H9 (cell line): ENCODE data around the gene TMOD1. TPM values are rescaled to one million over a fixed set of nuclear protein-coding genes. Genes with fewer than 3 reads are reported as not detected.

Experiments
- DNase-seq: peaks from one replicate; pipeline ENCODE4 v3.0.0-alpha.2; 2017
- H2AFZ ChIP-seq: one replicate; pipeline ENCODE4 v1.6.1; 2013; ENCODE audit warnings: mild to moderate bottlenecking, low read length, control low read depth, moderate library complexity
- H2AK5ac ChIP-seq: 2 replicates; pipeline ENCODE4 v1.6.1; 2013; ENCODE audit warnings: low read length, control low read depth, mixed read lengths; ENCODE audit not compliant: insufficient read length
- H2BK120ac ChIP-seq: one replicate; pipeline ENCODE4 v1.6.1; 2013; ENCODE audit warnings: low read depth, mild to moderate bottlenecking, low read length, control low read depth, inconsistent platforms; ENCODE audit not compliant: poor library complexity, severe bottlenecking
- H2BK12ac ChIP-seq: 2 replicates; pipeline ENCODE4 v1.6.1; 2013; ENCODE audit warnings: low read length, control low read depth, mixed read lengths, low read depth; ENCODE audit not compliant: insufficient read length
- H2BK15ac ChIP-seq: 2 replicates; pipeline ENCODE4 v1.6.1; 2013; ENCODE audit warnings: low read depth, low read length, control low read depth
- H2BK20ac ChIP-seq: one replicate; pipeline ENCODE4 v1.6.1; 2013; ENCODE audit warnings: low read depth, mild to moderate bottlenecking, low read length, control low read depth, inconsistent platforms; ENCODE audit not compliant: poor library complexity, severe bottlenecking
- H2BK5ac ChIP-seq: 2 replicates; pipeline ENCODE4 v1.6.1; 2013; ENCODE audit warnings: low read length, control low read depth, mixed read lengths; ENCODE audit not compliant: insufficient read length
- H3K14ac ChIP-seq: 2 replicates; pipeline ENCODE4 v1.6.1; 2013; ENCODE audit warnings: low read length, control low read depth; ENCODE audit not compliant: insufficient read depth
- H3K18ac ChIP-seq: 2 replicates; pipeline ENCODE4 v1.6.1; 2013; ENCODE audit warnings: low read depth, mild to moderate bottlenecking, mixed read lengths, low read length, control low read depth; ENCODE audit not compliant: insufficient read length
- H3K23ac ChIP-seq: 2 replicates; pipeline ENCODE4 v1.6.1; 2013; ENCODE audit warnings: low read length, control low read depth, mixed read lengths, low read depth; ENCODE audit not compliant: insufficient read length
- H3K23me2 ChIP-seq: 2 replicates; pipeline ENCODE4 v1.6.1; 2013; ENCODE audit warnings: low read depth, mild to moderate bottlenecking, mixed read lengths, low read length, control low read depth; ENCODE audit not compliant: insufficient read length, poor library complexity, severe bottlenecking
- H3K27ac ChIP-seq: 2 replicates; pipeline ENCODE4 v1.5.1; 2013; ENCODE audit warnings: low read length, control low read depth, mixed read lengths, low read depth; ENCODE audit not compliant: insufficient read length
- H3K27me3 ChIP-seq: 2 replicates; pipeline ENCODE4 v1.6.1; 2013; ENCODE audit warnings: low read length, control low read depth, inconsistent platforms; ENCODE audit not compliant: insufficient read depth
- H3K4ac ChIP-seq: 2 replicates; pipeline ENCODE4 v1.6.1; 2013; ENCODE audit warnings: low read depth, mild to moderate bottlenecking, control low read depth, inconsistent platforms, low read length, moderate library complexity
- H3K4me1 ChIP-seq: 2 replicates; pipeline ENCODE4 v1.6.1; 2013; ENCODE audit warnings: low read length, control low read depth, inconsistent platforms; ENCODE audit not compliant: insufficient read depth
- H3K4me2 ChIP-seq: 2 replicates; pipeline ENCODE4 v1.6.1; 2013; ENCODE audit warnings: low read length, control low read depth, mixed read lengths; ENCODE audit not compliant: insufficient read length, insufficient read depth
- H3K56ac ChIP-seq: 2 replicates; pipeline ENCODE4 v1.6.1; 2013; ENCODE audit warnings: low read depth, mild to moderate bottlenecking, mixed read lengths, low read length, control low read depth; ENCODE audit not compliant: insufficient read length
- H3K79me1 ChIP-seq: 2 replicates; pipeline ENCODE4 v1.6.1; 2013; ENCODE audit warnings: low read depth, mild to moderate bottlenecking, moderate library complexity, low read length, control low read depth, inconsistent platforms; ENCODE audit not compliant: insufficient read depth, poor library complexity, severe bottlenecking
- H3K79me2 ChIP-seq: 2 replicates; pipeline ENCODE4 v1.6.1; 2013; ENCODE audit warnings: low read length, control low read depth, inconsistent platforms; ENCODE audit not compliant: insufficient read depth
- H3K9ac ChIP-seq: 2 replicates; pipeline ENCODE4 v1.6.1; 2013; ENCODE audit warnings: low read length, control low read depth, mixed read lengths; ENCODE audit not compliant: insufficient read length; ENCODE audit errors: extremely low read depth
- H3K9me3 ChIP-seq: one replicate; pipeline ENCODE4 v1.6.1; 2013; ENCODE audit warnings: low read depth, low read length, inconsistent platforms; ENCODE audit not compliant: control insufficient read depth
- H3T11ph ChIP-seq: one replicate; pipeline ENCODE4 v1.6.1; 2013; ENCODE audit warnings: mild to moderate bottlenecking, low read length, control low read depth, inconsistent platforms
- H4K20me1 ChIP-seq: one replicate; pipeline ENCODE4 v1.6.1; 2013; ENCODE audit not compliant: control insufficient read depth, insufficient read length, insufficient read depth
- H4K5ac ChIP-seq: 2 replicates; pipeline ENCODE4 v1.6.1; 2013; ENCODE audit warnings: low read depth, mild to moderate bottlenecking, mixed read lengths, low read length, control low read depth; ENCODE audit not compliant: insufficient read length
- H4K8ac ChIP-seq: replicated peaks from 2 replicates; pipeline ENCODE4 v1.6.1; 2013; ENCODE audit warnings: low read length, control low read depth, mixed read lengths, low read depth; ENCODE audit not compliant: insufficient read length
- H4K91ac ChIP-seq: 2 replicates; pipeline ENCODE4 v1.6.1; 2013; ENCODE audit warnings: low read depth, mild to moderate bottlenecking, moderate library complexity, mixed read lengths, low read length, control low read depth; ENCODE audit not compliant: insufficient read length
- H3K27ac Mint-ChIP-seq, 3 experiments: 2 replicates in 2 of 3; 3 replicates in 1 of 3; pipeline ENCODE4 v1.8.0; 2020 to 2021; ENCODE audit warnings: mixed read lengths in 3 of 3, mild to moderate bottlenecking in 1 of 3, moderate library complexity in 1 of 3
- H3K27me3 Mint-ChIP-seq: 2 replicates; pipeline ENCODE4 v1.8.0; 2021; ENCODE audit warnings: low read depth, mild to moderate bottlenecking, moderate library complexity, mixed read lengths
- H3K36me3 Mint-ChIP-seq, 3 experiments: 2 replicates in 2 of 3; 3 replicates in 1 of 3; pipeline ENCODE4 v1.8.0; 2020 to 2021; ENCODE audit warnings: low read depth in 3 of 3, mixed read lengths in 3 of 3; ENCODE audit not compliant: insufficient read depth in 1 of 3
- H3K4me1 Mint-ChIP-seq, 2 experiments: 2 replicates each; pipeline ENCODE4 v1.8.0; 2020; ENCODE audit warnings: mixed read lengths in 2 of 2
- H3K4me3 Mint-ChIP-seq, 2 experiments: 2 replicates in 1 of 2; 3 replicates in 1 of 2; pipeline ENCODE4 v1.8.0; 2020 to 2021; ENCODE audit warnings: mild to moderate bottlenecking in 2 of 2, mixed read lengths in 2 of 2, moderate library complexity in 1 of 2
- H3K9me3 Mint-ChIP-seq, 2 experiments: 2 replicates in 1 of 2; 3 replicates in 1 of 2; pipeline ENCODE4 v1.8.0; 2020; ENCODE audit warnings: mild to moderate bottlenecking in 2 of 2, mixed read lengths in 2 of 2, moderate library complexity in 1 of 2
- CTCF ChIP-seq: fragments of 200-600 bp; sonication (generic); conservative IDR thresholded peaks from 3 replicates; pipeline ENCODE4 v1.8.0; 2021; ENCODE audit warnings: antibody characterized with exemption, mild to moderate bottlenecking
- total RNA-seq: library from RNA; stranded (reverse); gene quantifications from 2 replicates; pipeline ENCODE4 v1.2.1, GENCODE V29; 2021

TMOD1 gene
- total RNA-seq, 1 experiment from 2014 or later = 0.98 TPM

- Histone ChIP-seq H3K23ac (no peak overlapping the region), H3K9ac (no peak overlapping the region), H3K9me3 (no peaks in the 10 kb centered on the region), H3K27ac (no peak overlapping the region), H3K56ac (no peak overlapping the region), H2BK12ac (no peak overlapping the region), H2BK5ac (no peak overlapping the region), H3K4ac (no peak overlapping the region), H2BK15ac (no peak overlapping the region), H2AFZ (no peak overlapping the region), H4K20me1 (no peaks in the 10 kb centered on the region), H3K79me2 (no peaks in the 10 kb centered on the region), H3K14ac (no peak overlapping the region), H2BK120ac (no peak overlapping the region), H4K91ac (no peak overlapping the region), H3K4me2 (no peak overlapping the region), H2BK20ac (no peak overlapping the region), H3T11ph (no peak overlapping the region), H3K4me1 (no peaks in the 10 kb centered on the region), H2AK5ac (no peak overlapping the region), H4K5ac (no peak overlapping the region), H3K79me1 (no peaks in the 10 kb centered on the region), H3K18ac (no peak overlapping the region), H4K8ac (no peak overlapping the region), H3K23me2 (no peaks in the 10 kb centered on the region), H3K27me3 (no peaks in the 10 kb centered on the region)
- Mint-ChIP-seq H3K4me1 (peaks cover 3% of the 10 kb centered on the region in 2 experiments; a peak in 2 of 4 replicates), H3K27ac (peak overlapping the region in 1 of 3 experiments; percentile 46; a peak in 2 of 7 replicates), H3K27me3 (no peaks in the 10 kb centered on the region), H3K36me3 (peaks cover 16 to 64% (median 62%) of the 10 kb centered on the region in 3 experiments), H3K4me3 (no peak overlapping the region), H3K9me3 (peaks cover 5% of the 10 kb centered on the region in 2 experiments; a peak in 4 of 5 replicates)
- no peak for DNase-seq
- peak; percentile 84 for TF ChIP-seq CTCF
Observed at GRCh38 chr9:97615439-97616072, 114.1 kb downstream of the TMOD1 start.
